ENCODE data around the gene XPO5.
A peak's percentile ranks its signal among the peaks of the same experiment; 100 is the strongest.

Gene XPO5

DNA sequence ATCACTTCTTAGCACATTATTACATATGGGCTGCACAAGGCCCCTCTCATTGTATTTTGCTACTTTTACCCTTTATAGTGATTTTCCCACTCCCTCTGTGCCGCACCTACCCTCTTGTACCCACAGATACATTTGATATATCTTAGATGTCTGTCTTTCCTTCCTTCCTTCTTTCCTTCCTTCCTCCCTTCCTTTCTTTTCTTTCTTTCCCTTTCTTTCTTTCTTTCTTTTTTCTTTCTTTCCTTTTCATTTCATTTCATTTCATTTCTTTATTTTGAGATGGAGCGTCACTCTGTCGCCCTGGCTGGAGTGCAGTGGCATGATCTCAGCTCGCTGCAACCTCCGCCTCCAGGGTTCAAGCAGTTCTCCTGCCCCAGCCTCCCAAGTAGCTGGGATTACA, 12.4 kb upstream of the XPO5 start:
- no peak overlapping the region for H3K4me3 ChIP-seq (ENCODE audit: low read depth, low read length)
- TF ChIP-seq, protein P1, sequence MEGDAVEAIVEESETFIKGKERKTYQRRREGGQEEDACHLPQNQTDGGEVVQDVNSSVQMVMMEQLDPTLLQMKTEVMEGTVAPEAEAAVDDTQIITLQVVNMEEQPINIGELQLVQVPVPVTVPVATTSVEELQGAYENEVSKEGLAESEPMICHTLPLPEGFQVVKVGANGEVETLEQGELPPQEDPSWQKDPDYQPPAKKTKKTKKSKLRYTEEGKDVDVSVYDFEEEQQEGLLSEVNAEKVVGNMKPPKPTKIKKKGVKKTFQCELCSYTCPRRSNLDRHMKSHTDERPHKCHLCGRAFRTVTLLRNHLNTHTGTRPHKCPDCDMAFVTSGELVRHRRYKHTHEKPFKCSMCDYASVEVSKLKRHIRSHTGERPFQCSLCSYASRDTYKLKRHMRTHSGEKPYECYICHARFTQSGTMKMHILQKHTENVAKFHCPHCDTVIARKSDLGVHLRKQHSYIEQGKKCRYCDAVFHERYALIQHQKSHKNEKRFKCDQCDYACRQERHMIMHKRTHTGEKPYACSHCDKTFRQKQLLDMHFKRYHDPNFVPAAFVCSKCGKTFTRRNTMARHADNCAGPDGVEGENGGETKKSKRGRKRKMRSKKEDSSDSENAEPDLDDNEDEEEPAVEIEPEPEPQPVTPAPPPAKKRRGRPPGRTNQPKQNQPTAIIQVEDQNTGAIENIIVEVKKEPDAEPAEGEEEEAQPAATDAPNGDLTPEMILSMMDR (IDR thresholded peaks at IDR 0.05; ENCODE audit: low read depth, low read length): no peak
- in situ Hi-C loops (cut with HindIII; ENCODE audit: low sequenced_read_pairs): no loop called here
- DNase-seq (ENCODE audit: low read depth, low spot score): no peak

DNA sequence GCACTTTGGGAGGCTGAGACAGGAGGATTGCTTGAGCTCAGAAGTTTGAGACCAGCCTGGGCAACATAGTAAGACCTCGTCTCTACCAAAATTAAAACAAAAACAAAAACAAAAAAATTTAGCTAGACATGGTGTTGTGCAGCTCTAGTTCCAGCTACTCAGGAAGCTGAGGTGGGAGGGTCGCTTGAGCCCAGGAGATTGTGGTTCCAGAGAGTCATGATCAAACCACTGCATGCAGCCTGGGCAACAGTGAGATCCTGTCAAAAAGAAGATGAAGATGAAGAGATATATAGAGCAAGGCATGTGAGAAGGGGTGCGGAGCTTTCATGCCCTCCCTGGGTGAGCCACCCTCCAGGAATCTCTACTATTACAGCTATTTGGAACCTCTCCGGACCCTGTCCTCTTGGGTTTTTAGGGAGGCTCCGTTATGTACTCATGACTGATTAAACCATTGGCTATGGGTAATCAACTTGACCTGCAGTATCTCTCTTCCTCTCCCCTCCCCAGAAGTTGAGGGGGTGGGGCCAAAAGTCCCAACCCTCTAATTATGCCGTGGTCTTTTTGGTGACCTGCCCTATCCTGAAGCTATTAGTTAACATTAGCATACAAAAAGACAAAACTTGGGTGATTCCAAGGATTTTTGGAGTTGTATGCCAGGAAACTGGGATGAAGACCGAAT, 9.2 kb upstream of the XPO5 start:
- no peak for DNase-seq (ENCODE audit: low read depth, low spot score)
- in situ Hi-C loops (cut with HindIII; ENCODE audit: low sequenced_read_pairs): no loop called here
- no peak overlapping the region for H3K4me3 ChIP-seq (ENCODE audit: low read depth, low read length)
- TF ChIP-seq, protein P1 (IDR thresholded peaks at IDR 0.05; ENCODE audit: low read depth, low read length): no peak

DNA sequence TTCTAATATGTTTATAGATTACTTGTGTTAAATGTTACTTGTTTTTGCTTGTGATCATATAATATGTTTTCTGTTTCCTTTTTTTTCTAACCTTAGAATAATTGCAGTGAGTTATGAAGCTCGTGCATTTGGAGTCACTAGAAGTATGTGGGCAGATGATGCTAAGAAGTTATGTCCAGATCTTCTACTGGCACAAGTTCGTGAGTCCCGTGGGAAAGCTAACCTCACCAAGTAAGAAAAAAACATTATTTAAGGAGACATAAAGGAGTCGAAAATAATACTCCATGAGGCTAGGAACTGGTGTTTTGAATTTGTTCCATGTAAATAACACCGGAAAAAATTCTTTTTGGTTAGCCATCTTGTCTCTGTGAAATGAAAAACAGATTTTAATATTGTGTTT, 7.1 kb upstream of the XPO5 start:
- TF ChIP-seq, protein P1 (IDR thresholded peaks at IDR 0.05; ENCODE audit: low read depth, low read length): no peak
- no peak for DNase-seq (ENCODE audit: low read depth, low spot score)
- in situ Hi-C loops (cut with HindIII; ENCODE audit: low sequenced_read_pairs): no loop called here

DNA sequence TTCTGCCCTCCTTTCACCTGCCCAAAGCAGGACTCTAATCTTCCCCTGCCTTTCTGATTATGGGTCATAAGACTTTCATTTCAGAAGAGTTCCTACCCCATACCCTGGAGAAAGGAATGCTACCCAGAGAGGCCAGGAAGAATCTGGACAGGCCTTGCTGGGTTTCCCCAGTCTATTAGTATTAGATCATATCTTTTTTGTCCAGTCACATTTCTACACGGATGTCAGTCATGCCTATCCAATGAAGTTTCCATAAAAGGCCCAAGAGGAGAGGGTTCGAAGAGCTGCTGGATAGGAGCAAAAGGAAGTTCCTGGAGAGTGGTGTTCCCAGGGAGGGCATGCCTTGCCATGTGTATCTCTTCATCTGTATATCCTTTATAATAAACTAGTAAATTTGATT, 3.3 kb upstream of the XPO5 start:
- DNase-seq (ENCODE audit: low read depth, low spot score): no peak
- H3K4me3 ChIP-seq (ENCODE audit: low read depth, low read length): no peak overlapping the region
- TF ChIP-seq, protein P1 (IDR thresholded peaks at IDR 0.05; ENCODE audit: low read depth, low read length): no peak
- in situ Hi-C loops (cut with HindIII; ENCODE audit: low sequenced_read_pairs): no loop called here

More for the DNA sequence above, 7.1 kb upstream of the XPO5 start:
- H3K4me3 ChIP-seq (ENCODE audit: low read depth, low read length): no peak overlapping the region

DNA sequence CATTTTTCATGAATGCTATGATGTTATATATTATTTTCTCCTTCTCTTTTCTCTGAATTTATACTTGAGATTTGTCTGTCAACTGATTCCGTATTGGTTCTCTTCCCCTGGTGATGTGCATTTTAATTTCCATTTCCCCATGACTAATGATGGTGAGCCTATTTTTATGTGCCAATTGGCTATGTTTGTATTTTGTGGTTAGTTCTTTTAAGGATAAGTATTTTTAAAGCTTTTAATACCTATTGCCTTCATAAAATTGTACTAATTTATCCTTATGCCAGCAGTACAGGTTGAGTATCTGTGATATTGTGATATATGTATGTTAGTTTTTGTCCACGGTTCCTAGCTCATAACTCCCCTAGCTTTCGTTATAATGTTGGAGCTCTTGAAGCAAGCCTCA, 2.9 kb upstream of the XPO5 start:
- TF ChIP-seq, protein P1 (IDR thresholded peaks at IDR 0.05; ENCODE audit: low read depth, low read length): no peak
- in situ Hi-C loops (cut with HindIII; ENCODE audit: low sequenced_read_pairs): no loop called here
- no peak overlapping the region for H3K4me3 ChIP-seq (ENCODE audit: low read depth, low read length)
- no peak for DNase-seq (ENCODE audit: low read depth, low spot score)

DNA sequence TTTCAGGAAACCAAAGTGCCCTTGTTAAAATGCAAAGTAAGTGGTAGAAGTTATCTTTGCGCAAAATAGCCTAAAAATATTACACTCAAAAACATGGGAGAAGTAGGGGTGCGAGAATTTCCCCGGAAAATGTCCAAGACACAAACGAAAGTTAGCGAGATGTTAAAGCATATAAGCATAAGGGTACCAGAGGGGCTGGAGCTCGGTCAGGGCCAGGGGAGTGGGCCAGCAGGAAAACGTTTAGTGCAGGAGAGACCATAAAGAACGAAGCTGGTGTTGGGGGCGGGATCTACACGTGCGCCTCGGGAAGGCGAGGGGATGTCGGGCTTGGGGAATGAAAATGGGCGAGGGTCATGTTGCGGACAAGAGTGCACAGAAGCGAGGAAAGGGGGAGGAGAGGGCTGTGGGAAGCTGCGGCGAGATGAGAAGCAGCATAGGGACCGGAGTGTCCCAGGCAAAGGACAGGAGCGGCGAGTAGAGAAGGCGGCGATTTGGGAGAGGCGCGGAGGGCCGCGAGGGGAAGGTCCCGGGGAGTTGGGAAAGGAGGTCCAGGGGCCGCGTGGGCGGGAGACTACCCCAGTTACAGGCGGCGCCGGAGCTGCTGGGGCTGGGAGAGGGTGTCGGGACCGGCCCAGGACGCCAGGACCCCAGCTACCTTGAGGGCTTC, 600 bp downstream of the XPO5 start:
- in situ Hi-C loops (cut with HindIII; ENCODE audit: low sequenced_read_pairs): no loop called here
- peak overlapping the region; percentile 77 for H3K4me3 ChIP-seq (ENCODE audit: low read depth, low read length)
- DNase-seq (ENCODE audit: low read depth, low spot score): peak; percentile 28
- TF ChIP-seq, protein P1 (IDR thresholded peaks at IDR 0.05; ENCODE audit: low read depth, low read length): no peak
